IMR-90 (cell line): ENCODE measurements around the gene NUP37. TPM values are rescaled to one million over a fixed set of nuclear protein-coding genes. Genes with fewer than 3 reads are reported as not detected.

Experiments used
- ATAC-seq: fragments of 200-7000 bp; cut with Tn5 transposase; 2 replicates; pipeline ENCODE4 v1.9.1; 2020; ENCODE audit warnings: low read depth, mild to moderate bottlenecking, moderate library complexity
- BruUV-seq: library from RNA; stranded (reverse); fragments of 400-500 nt; replicated peaks from 2 replicates; lab custom pipeline; 2021; lab: Mats Ljungman, UMichigan
- CTCF ChIA-PET: fragments of 300-600 bp; formaldehyde crosslinking; extraction: SDS; loops from one replicate; lab custom pipeline; 2021; ENCODE audit warnings: antibody characterized with exemption; lab: Yijun Ruan, JAX
- POLR2A ChIA-PET: fragments of 300-600 bp; sonication (Branson Sonifier 250); formaldehyde crosslinking; loops from one replicate; lab custom pipeline; 2022; ENCODE audit warnings: antibody characterized with exemption; ENCODE audit not compliant: unreplicated experiment; lab: Charles Lee
- DNase-seq: peaks from one replicate; pipeline ENCODE4 v3.0.0; 2013
- H2AFZ ChIP-seq: replicated peaks from 2 replicates; pipeline ENCODE3; 2013; ENCODE audit warnings: low read length, mild to moderate bottlenecking; ENCODE audit not compliant: poor library complexity
- H2AK5ac ChIP-seq: 2 replicates; pipeline ENCODE4 v1.6.1; 2013; ENCODE audit warnings: low read depth, low read length, inconsistent platforms
- H2AK9ac ChIP-seq: replicated peaks from 2 replicates; pipeline ENCODE3; 2013; ENCODE audit warnings: mild to moderate bottlenecking, low read depth, low read length, moderate library complexity; ENCODE audit not compliant: poor library complexity
- H2BK120ac ChIP-seq: 2 replicates; pipeline ENCODE4 v1.6.1; 2013; ENCODE audit warnings: low read depth, low read length, inconsistent platforms
- H2BK15ac ChIP-seq: 3 replicates; pipeline ENCODE4 v1.6.1; 2013; ENCODE audit warnings: low read depth, low read length, inconsistent platforms
- H2BK20ac ChIP-seq: 2 replicates; pipeline ENCODE4 v1.6.1; 2013; ENCODE audit warnings: low read depth, mild to moderate bottlenecking, inconsistent platforms, low read length, moderate library complexity
- H2BK5ac ChIP-seq: 2 replicates; pipeline ENCODE4 v1.6.1; 2013; ENCODE audit warnings: mild to moderate bottlenecking, low read depth, low read length, inconsistent platforms; ENCODE audit not compliant: poor library complexity, severe bottlenecking
- H3K14ac ChIP-seq: replicated peaks from 2 replicates; pipeline ENCODE4 v1.6.1; 2013; ENCODE audit warnings: low read depth, low read length, inconsistent platforms
- H3K18ac ChIP-seq: 2 replicates; pipeline ENCODE4 v1.6.1; 2013; ENCODE audit warnings: low read depth, low read length, control low read depth
- H3K23ac ChIP-seq: 2 replicates; pipeline ENCODE4 v1.6.1; 2013; ENCODE audit warnings: low read depth, low read length, inconsistent platforms
- H3K27ac ChIP-seq: 2 replicates; pipeline ENCODE4 v1.5.1; 2013; ENCODE audit warnings: mild to moderate bottlenecking, control low read depth, low read length; ENCODE audit not compliant: insufficient read depth
- H3K27me3 ChIP-seq: 2 replicates; pipeline ENCODE4 v1.6.1; 2013; ENCODE audit warnings: low read length; ENCODE audit not compliant: control insufficient read depth, insufficient read depth
- H3K36me3 ChIP-seq: 2 replicates; pipeline ENCODE4 v1.6.1; 2013; ENCODE audit warnings: low read length, mixed read lengths; ENCODE audit not compliant: control insufficient read depth, insufficient read depth
- H3K4ac ChIP-seq: 2 replicates; pipeline ENCODE4 v1.6.1; 2013; ENCODE audit warnings: low read depth, low read length, inconsistent platforms
- H3K4me1 ChIP-seq: 2 replicates; pipeline ENCODE4 v1.6.1; 2013; ENCODE audit warnings: low read length, mixed read lengths; ENCODE audit not compliant: control insufficient read depth, insufficient read depth
- H3K4me2 ChIP-seq: 2 replicates; pipeline ENCODE4 v1.6.1; 2013; ENCODE audit warnings: low read depth, mild to moderate bottlenecking, control low read depth, low read length, moderate library complexity
- H3K4me3 ChIP-seq: 2 replicates; pipeline ENCODE4 v1.5.1; 2013; ENCODE audit warnings: low read depth, mild to moderate bottlenecking, control low read depth, low read length, moderate library complexity; ENCODE audit not compliant: insufficient read depth
- H3K56ac ChIP-seq: 2 replicates; pipeline ENCODE4 v1.6.1; 2013; ENCODE audit warnings: low read length, inconsistent platforms; ENCODE audit not compliant: insufficient read depth; ENCODE audit errors: extremely low read depth
- H3K79me1 ChIP-seq, 2 experiments: 2 replicates each; pipeline ENCODE4 v1.6.1; 2013; ENCODE audit warnings: low read length in 2 of 2, inconsistent platforms in 1 of 2, low read depth in 1 of 2
- H3K9ac ChIP-seq: 2 replicates; pipeline ENCODE4 v1.6.1; 2013; ENCODE audit warnings: low read depth, low read length, control low read depth
- H3K9me1 ChIP-seq: 2 replicates; pipeline ENCODE4 v1.6.1; 2013; ENCODE audit warnings: low read length, inconsistent platforms; ENCODE audit not compliant: insufficient read depth
- H3K9me3 ChIP-seq: 2 replicates; pipeline ENCODE4 v1.6.1; 2013; ENCODE audit warnings: low read length; ENCODE audit not compliant: control insufficient read depth, insufficient read depth
- H4K20me1 ChIP-seq: 2 replicates; pipeline ENCODE4 v1.6.1; 2013; ENCODE audit warnings: low read length, inconsistent platforms; ENCODE audit not compliant: insufficient read depth
- H4K5ac ChIP-seq: 2 replicates; pipeline ENCODE4 v1.6.1; 2013; ENCODE audit warnings: mild to moderate bottlenecking, low read depth, low read length, control low read depth
- H4K8ac ChIP-seq, 2 experiments: 2 replicates each; pipeline ENCODE4 v1.6.1; 2013; ENCODE audit warnings: low read depth in 2 of 2, low read length in 2 of 2, control low read depth in 1 of 2, inconsistent platforms in 1 of 2
- H4K91ac ChIP-seq: 2 replicates; pipeline ENCODE4 v1.6.1; 2013; ENCODE audit warnings: low read depth, low read length, inconsistent platforms; ENCODE audit not compliant: insufficient read depth
- BHLHE40 ChIP-seq: fragments of 150-350 bp; IDR thresholded peaks from 2 replicates; pipeline ENCODE4 v1.6.1; 2016; ENCODE audit warnings: mild to moderate bottlenecking, low read depth, low read length
- CEBPB ChIP-seq: IDR thresholded peaks from 2 replicates; pipeline ENCODE4 v1.6.1; 2012; ENCODE audit warnings: low read depth, low read length, improper control_type of control experiment
- CHD1 ChIP-seq: IDR thresholded peaks from 2 replicates; pipeline ENCODE4 v1.6.1; 2012; ENCODE audit warnings: low read depth, low read length, improper control_type of control experiment
- CTCF ChIP-seq: conservative IDR thresholded peaks from 2 replicates; pipeline ENCODE4 v1.5.1; 2012; ENCODE audit warnings: mild to moderate bottlenecking, low read depth, low read length, improper control_type of control experiment
- FOS ChIP-seq: fragments of 150-350 bp; IDR thresholded peaks from 2 replicates; pipeline ENCODE4 v1.6.1; 2016; ENCODE audit warnings: low read depth, low read length
- MAZ ChIP-seq: IDR thresholded peaks from 2 replicates; pipeline ENCODE4 v1.6.1; 2012; ENCODE audit warnings: low read depth, mild to moderate bottlenecking, low read length, improper control_type of control experiment, moderate library complexity, borderline replicate concordance
- MXI1 ChIP-seq: IDR thresholded peaks from 2 replicates; pipeline ENCODE4 v1.6.1; 2012; ENCODE audit warnings: low read depth, mild to moderate bottlenecking, low read length, moderate library complexity, borderline replicate concordance
- NFE2L2 ChIP-seq: fragments of 150-350 bp; IDR thresholded peaks from 2 replicates; pipeline ENCODE4 v1.6.1; 2016; ENCODE audit warnings: low read depth, mild to moderate bottlenecking, low read length
- POLR2A ChIP-seq: IDR thresholded peaks from 2 replicates; pipeline ENCODE4 v1.6.1; 2012; ENCODE audit warnings: mild to moderate bottlenecking, low read depth, low read length
- RAD21 ChIP-seq: IDR thresholded peaks from 2 replicates; pipeline ENCODE4 v1.6.1; 2012; ENCODE audit warnings: low read length, improper control_type of control experiment
- RCOR1 ChIP-seq: IDR thresholded peaks from 2 replicates; pipeline ENCODE4 v1.6.1; 2012; ENCODE audit warnings: mild to moderate bottlenecking, low read length, improper control_type of control experiment; ENCODE audit not compliant: insufficient replicate concordance
- RFX5 ChIP-seq: IDR thresholded peaks from 2 replicates; pipeline ENCODE4 v1.8.0; 2012; ENCODE audit warnings: low read depth, mild to moderate bottlenecking, low read length, moderate library complexity
- SMC3 ChIP-seq: fragments of 150-350 bp; IDR thresholded peaks from 2 replicates; pipeline ENCODE4 v1.6.1; 2016; ENCODE audit warnings: low read depth, mild to moderate bottlenecking, antibody characterized with exemption, low read length, moderate library complexity
- USF2 ChIP-seq: fragments of 150-350 bp; IDR thresholded peaks from 2 replicates; pipeline ENCODE4 v1.6.1; 2017; ENCODE audit warnings: mild to moderate bottlenecking, antibody characterized with exemption, low read length, low read depth
- WGBS, 2 experiments: methylation state at CpG; one replicate each; pipeline versions ENCODE4 v1.1.5 to v1.1.7; 2013; ENCODE audit warnings: missing lambda C conversion rate in 2 of 2; ENCODE audit not compliant: insufficient read length in 1 of 2; ENCODE audit errors: extremely low coverage in 2 of 2; 5-methylcytosine and 5-hydroxymethylcytosine counted together
- dilution Hi-C: fragments of 300-500 bp; cut with HindIII; formaldehyde crosslinking; loops from one replicate; pipeline ENCODE4 v1.14.3; 2018; ENCODE audit warnings: low sequenced_read_pairs; ENCODE audit not compliant: unreplicated experiment
- in situ Hi-C: fragments of 300-500 bp; cut with MboI; formaldehyde crosslinking; loops from 3 replicates; pipeline ENCODE4 v1.14.3; 2019; ENCODE audit warnings: low sequenced_read_pairs, inconsistent platforms, mixed read lengths
- intact Hi-C: fragments of 100-400 bp; cut with micrococcal nuclease; formaldehyde crosslinking; loops from 2 replicates; pipeline ENCODE4 v1.10.0; 2022
- polyA plus RNA-seq, 3 experiments: library from polyadenylated mRNA; depleted of rRNA; stranded (reverse); fragments of >200 nt; gene quantifications; 2 replicates each; pipeline ENCODE4 v1.2.3, GENCODE V29; 2012; ENCODE audit warnings: low replicate concordance in 1 of 3
- total RNA-seq: library from RNA; depleted of rRNA; stranded (reverse); fragments of >200 nt; gene quantifications from 2 replicates; pipeline ENCODE4 v1.2.3, GENCODE V29; 2012

The NUP37 gene
- total and polyA plus RNA-seq, 2 of the 4 experiments (the other 2 are of a cell fraction) = 41.1 to 55.0 TPM

- H3K79me1 ChIP-seq = no peaks in the 10 kb centered on the region
- H3K27me3 ChIP-seq = no peaks in the 10 kb centered on the region
- H3K9me1 ChIP-seq = no peaks in the 10 kb centered on the region
- dilution Hi-C loops = no loop called here
- H3K23ac ChIP-seq = no peak overlapping the region
- H2BK5ac ChIP-seq = no peak overlapping the region
- H3K18ac ChIP-seq = no peak overlapping the region
- no CpG with 5 or more reads among the region's 1 CpG for WGBS, 2 experiments
- H4K5ac ChIP-seq = no peak overlapping the region
- ChIA-PET CTCF (no interaction called here), POLR2A (no interaction called here)
- H3K4me2 ChIP-seq = no peak overlapping the region
- no peaks in the 10 kb centered on the region for H3K36me3 ChIP-seq
- in situ Hi-C loops = no loop called here
- intact Hi-C loops = no loop called here
- H3K56ac ChIP-seq = no peak overlapping the region
- no peak overlapping the region for H4K8ac ChIP-seq
- H3K4ac ChIP-seq = no peak overlapping the region
- H3K9me3 ChIP-seq = no peaks in the 10 kb centered on the region
- ATAC-seq (no peak), DNase-seq (no peak)
- H2BK120ac ChIP-seq = no peak overlapping the region
- peaks cover 4% of the 10 kb centered on the region for H3K4me1 ChIP-seq
- H3K14ac ChIP-seq = no peak overlapping the region
- no peak overlapping the region for H3K27ac ChIP-seq
- no peak overlapping the region for H2BK15ac ChIP-seq
- no peak overlapping the region for H2AK9ac ChIP-seq
- no peak overlapping the region for H3K9ac ChIP-seq
- H2AFZ ChIP-seq = no peak overlapping the region
- TF ChIP-seq CEBPB (no peak), BHLHE40 (no peak), USF2 (no peak), RAD21 (no peak), NFE2L2 (no peak), CHD1 (no peak), CTCF (no peak), RCOR1 (no peak), POLR2A (no peak), FOS (no peak), SMC3 (no peak), MAZ (no peak), MXI1 (no peak), RFX5 (no peak)
- no TSS peak for BruUV-seq
- no peak overlapping the region for H4K91ac ChIP-seq
- H2AK5ac ChIP-seq = no peak overlapping the region
- H3K4me3 ChIP-seq = no peak overlapping the region
- H2BK20ac ChIP-seq = no peak overlapping the region
- no peaks in the 10 kb centered on the region for H4K20me1 ChIP-seq
Observed at GRCh38 chr12:102163383-102163782, 43.5 kb upstream of the NUP37 start.
